AG04449 (cell line): ENCODE results near the gene PAM.

ENCODE experiments used
- CTCF ChIA-PET: fragments of 350-600 bp; formaldehyde crosslinking; extraction: SDS; loops from one replicate; lab custom pipeline; 2021; ENCODE audit warnings: antibody characterized with exemption; lab: Yijun Ruan, JAX
- POLR2A ChIA-PET: fragments of 400-600, 350-600 bp; formaldehyde crosslinking; extraction: SDS; loops from one replicate; lab custom pipeline; 2020; ENCODE audit warnings: antibody characterized with exemption, inconsistent platforms; lab: Yijun Ruan, JAX
- DNase-seq: peaks from one replicate; pipeline ENCODE4 v3.0.0-alpha.2; 2010; ENCODE audit warnings: low read depth, low spot score
- H3K4me3 ChIP-seq: 2 replicates; pipeline ENCODE4 v1.5.1; 2011; ENCODE audit warnings: low read depth, mild to moderate bottlenecking, control low read depth, low read length
- TF ChIP-seq, protein P1 (sequence below): IDR thresholded peaks from one replicate; pipeline ENCODE4 v1.5.1; 2011; ENCODE audit warnings: mild to moderate bottlenecking, moderate library complexity, low read length, control low read depth, inconsistent platforms; ENCODE audit not compliant: insufficient read depth; ENCODE audit errors: missing control alignments

Gene PAM

DNA sequence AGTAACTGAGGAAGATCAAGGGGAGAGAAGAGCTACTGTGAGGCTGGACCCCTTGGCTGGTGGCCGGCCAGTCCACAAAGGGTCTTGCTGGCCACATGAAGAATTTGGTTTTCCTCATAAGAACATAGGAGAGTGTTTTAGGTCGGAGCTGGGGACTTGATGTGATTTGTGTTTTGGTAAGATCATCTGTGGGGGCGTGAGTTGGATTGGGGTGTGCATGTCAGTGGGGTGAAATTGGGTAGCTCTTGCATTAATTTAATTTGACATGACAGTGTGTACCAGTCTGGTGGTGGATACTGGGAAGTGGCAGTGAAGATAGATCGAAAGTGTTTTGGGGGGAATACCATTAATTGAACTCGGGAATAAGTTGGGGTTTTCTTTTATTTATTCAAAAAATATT, 8.6 kb downstream of the PAM start:
- H3K4me3 ChIP-seq = no peak overlapping the region
- POLR2A ChIA-PET = no interaction called here
- TF ChIP-seq, protein P1, sequence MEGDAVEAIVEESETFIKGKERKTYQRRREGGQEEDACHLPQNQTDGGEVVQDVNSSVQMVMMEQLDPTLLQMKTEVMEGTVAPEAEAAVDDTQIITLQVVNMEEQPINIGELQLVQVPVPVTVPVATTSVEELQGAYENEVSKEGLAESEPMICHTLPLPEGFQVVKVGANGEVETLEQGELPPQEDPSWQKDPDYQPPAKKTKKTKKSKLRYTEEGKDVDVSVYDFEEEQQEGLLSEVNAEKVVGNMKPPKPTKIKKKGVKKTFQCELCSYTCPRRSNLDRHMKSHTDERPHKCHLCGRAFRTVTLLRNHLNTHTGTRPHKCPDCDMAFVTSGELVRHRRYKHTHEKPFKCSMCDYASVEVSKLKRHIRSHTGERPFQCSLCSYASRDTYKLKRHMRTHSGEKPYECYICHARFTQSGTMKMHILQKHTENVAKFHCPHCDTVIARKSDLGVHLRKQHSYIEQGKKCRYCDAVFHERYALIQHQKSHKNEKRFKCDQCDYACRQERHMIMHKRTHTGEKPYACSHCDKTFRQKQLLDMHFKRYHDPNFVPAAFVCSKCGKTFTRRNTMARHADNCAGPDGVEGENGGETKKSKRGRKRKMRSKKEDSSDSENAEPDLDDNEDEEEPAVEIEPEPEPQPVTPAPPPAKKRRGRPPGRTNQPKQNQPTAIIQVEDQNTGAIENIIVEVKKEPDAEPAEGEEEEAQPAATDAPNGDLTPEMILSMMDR = no peak
- CTCF ChIA-PET = interaction anchor here (1.0 to 1.7 kb wide), 3 partner anchors 15 to 376 kb away, joined by 3 to 5 read pairs (median 4); no protein-coding TSS in a partner anchor
- no peak for DNase-seq

DNA sequence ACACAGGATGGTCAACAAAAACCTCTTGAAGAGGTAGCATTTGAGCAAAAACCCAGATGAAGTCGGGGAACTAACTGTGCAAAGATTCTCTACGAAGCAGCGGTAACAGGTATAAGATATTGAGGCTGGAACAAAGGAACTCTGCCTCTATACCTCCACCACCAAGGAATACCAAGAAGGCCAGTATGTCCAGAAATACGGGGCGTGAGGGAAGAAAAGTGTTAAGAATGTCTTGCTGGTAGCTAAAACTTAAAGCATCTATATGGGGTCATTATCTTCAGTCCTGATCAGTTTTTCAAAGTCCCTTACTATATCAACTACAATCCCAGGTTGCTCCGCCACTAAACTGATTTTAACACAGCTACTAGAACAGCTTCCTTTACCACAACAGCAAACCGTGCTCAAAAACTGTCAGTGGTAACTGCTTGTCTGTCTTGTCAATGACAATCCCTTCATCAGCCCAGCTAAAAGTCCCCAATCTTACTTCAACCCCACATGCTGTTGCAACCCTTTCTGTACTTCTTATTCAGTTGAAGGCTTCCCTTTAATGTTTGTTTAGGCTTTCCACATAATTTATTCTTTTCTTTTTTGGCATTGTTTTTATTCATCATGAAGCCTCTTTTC, 9.4 kb downstream of the PAM start:
- TF ChIP-seq, protein P1 = no peak
- DNase-seq = no peak
- ChIA-PET POLR2A (no interaction called here), CTCF (interaction anchor here (1.1 to 1.7 kb wide), 5 partner anchors 14 to 375 kb away, joined by 3 to 5 read pairs (median 4); no protein-coding TSS in a partner anchor)
- no peak overlapping the region for H3K4me3 ChIP-seq

DNA sequence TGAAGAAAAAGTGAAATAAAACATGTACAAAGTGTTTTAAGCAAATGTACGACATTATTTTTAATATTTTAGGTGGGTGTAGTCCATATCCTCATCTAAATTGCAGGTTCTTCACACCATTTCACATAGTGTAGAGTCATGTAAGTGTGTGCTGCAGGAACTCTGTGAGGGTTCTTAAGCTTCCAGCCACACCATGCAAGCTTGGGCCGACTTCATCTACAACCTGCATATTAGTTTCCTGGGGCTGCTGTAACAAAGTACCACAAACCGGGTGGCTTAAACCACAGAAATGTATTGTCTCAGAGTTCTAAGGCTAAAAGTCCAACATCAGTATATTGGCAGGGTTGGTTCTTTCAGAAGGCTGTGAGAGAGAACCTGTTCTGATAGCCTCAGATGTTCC, 10.2 kb downstream of the PAM start:
- POLR2A ChIA-PET = no interaction called here
- CTCF ChIA-PET = interaction anchor here (1.1 to 1.4 kb wide), 2 partner anchors 13 to 84 kb away, joined by 3 read pairs; no protein-coding TSS in a partner anchor
- no peak overlapping the region for H3K4me3 ChIP-seq
- no peak for DNase-seq
- TF ChIP-seq, protein P1 = no peak

DNA sequence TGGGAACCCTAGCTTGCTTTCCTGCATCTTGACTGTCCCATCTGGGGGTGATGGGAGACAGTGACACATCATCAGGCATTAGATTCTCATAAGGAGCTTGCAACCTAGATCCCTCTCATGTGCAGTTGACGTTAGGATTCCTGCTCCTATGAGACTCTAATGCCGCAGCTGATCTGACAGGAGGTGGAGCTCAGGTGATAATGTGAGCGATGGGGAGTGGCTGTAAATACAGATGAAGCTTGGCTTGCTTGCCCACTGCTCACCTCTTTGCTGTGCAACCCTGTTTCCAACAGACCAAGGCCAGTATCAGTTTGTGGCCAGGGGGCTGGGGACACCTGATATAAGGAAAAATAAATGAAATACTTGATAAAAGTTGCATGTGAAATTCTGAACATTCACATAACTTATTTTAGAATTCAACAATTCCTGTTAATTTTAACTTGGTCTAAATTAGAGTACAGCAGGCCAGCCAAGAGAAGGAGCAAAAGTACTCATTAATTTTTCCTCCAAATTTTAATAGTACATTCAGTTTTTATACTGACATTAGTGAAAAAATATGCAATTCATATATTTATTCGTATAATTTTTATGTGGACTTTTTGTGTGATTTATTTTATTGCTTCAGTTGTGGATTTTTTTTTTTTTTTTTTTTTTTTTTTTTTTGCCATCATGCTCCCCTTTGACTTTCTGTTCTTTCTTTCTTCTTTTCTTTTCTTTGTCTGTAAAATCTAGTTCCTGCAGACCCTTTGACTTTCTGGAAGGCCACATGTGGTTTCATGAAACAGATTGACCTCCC, 11.4 kb downstream of the PAM start:
- H3K4me3 ChIP-seq = no peak overlapping the region
- POLR2A ChIA-PET = no interaction called here
- CTCF ChIA-PET = interaction anchor here (0.6 to 0.9 kb wide), 2 partner anchors 14 to 109 kb away, joined by 3 read pairs; no protein-coding TSS in a partner anchor
- TF ChIP-seq, protein P1 = no peak
- no peak for DNase-seq

DNA sequence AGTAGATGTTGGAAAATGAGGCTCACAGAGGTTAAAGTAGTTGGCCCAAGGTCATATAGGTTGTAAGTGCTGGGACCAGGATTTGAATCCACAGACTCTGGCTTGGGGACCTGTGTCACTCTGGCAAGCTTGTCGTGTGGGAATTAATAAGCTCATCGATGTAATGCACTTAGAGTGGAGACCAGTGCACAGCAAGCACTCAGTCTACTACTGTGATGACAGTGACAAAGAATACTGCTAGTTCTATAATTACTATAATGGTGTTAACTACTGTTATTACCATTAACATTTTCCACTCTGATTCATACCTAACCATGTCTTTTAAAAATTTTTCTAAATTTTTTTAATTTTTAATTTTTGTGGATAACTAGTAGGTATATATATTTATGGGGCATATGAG, 12.8 kb downstream of the PAM start:
- H3K4me3 ChIP-seq = no peak overlapping the region
- no peak for DNase-seq
- CTCF ChIA-PET = interaction anchor here (1.3 kb wide), 1 partner anchor 14 kb away, joined by 3 read pairs; no protein-coding TSS in a partner anchor
- POLR2A ChIA-PET = no interaction called here
- TF ChIP-seq, protein P1 = no peak

DNA sequence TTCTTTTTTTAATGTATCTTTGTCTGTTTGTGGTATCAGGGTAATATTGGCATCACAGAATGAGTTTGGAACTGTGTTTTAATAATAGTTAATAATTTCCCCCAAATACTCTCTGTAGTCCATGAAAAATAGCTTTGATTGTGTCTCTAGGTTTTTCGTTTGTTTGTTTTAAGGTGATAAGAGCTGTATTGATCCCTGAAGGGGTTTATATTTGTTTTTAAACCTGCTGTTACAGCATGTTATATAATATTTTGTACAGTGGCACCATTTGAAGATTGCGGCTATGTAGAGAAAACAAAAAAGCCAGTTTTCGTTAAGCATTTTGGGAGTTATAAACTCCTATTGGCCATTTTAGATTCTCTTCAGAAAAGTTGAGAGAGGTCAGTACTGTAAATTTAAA, 15.7 kb downstream of the PAM start:
- CTCF ChIA-PET = interaction anchor here (1.3 to 2.6 kb wide), 3 partner anchors 10 to 89 kb away, joined by 4 to 12 read pairs (median 5); no protein-coding TSS in a partner anchor
- no peak for DNase-seq
- no peak overlapping the region for H3K4me3 ChIP-seq
- TF ChIP-seq, protein P1 = no peak
- POLR2A ChIA-PET = no interaction called here
